Bone marrow (tissue), 2 donors: ENCODE data around the gene TMEM258.

Experiments
- DNase-seq, 2 donors: peaks; one replicate each; lab custom pipeline; 2025; lab: John Stamatoyannopoulos, UW

The TMEM258 gene

DNA sequence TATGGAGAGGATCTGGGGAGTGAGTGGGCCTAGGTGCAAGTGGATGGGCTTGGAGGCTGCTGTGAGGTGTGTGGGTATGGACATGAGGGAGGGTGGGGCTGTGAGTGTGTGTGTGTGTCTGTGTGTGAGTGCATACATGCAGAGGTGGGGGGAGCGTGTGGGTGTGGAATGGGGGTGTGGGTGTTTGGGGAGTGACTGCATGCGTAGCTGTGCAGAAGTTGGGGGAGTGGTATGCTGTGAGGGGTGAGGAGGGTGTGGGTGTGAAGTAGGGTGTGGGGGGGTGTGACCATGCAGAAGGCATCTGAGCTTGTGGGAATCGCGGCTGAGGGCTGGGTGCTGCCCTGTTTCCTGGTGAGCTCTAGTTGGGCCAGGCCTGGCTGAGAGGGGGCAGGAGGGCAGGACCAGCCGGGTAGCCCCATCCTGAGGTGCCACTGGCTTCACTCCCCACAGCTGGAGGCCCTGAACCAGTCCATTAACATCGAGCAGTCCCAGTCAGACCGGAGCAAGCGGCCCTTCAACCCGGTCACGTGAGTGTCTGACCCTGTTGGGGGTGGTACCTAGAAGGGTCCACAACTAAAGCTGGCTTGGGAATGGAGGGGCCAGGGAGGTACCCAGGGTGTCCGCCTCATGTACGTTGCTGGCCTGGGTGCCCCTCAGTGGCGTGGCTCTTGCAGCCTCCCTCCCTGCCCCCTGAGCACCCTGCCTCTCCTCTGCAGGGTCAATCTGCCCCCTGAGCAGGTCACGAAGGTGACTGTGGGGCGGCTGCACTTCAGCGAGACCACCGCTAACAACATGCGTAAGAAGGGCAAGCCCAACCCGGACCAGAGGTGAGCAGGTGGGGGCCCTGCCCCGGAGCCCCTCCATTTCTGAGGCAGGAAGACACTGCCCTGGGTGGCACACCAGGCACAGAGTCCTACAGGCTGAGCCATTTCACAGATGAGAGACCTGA lies 16.5 kb downstream of the TMEM258 start:
- no peak for DNase-seq

DNA sequence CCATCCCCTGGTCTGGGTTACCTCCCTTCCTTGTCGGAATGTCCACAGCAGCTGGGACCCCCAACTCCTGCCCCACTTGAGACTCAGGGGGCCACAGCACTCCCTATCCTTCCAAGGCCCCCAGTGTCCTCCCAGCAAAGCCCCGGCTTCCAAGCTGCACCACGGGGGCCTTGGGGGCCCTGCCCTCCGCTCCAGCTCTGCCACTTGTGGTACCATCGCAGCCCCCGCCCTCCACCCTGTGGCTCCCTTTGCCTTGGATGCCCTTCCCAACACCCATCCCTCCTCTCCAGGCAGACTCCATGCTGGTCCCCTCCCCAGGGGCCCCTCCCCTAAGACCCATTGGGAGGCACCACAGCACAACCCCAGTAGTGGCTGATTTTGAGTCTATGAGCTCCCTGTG lies 17.3 kb downstream of the TMEM258 start:
- no peak for DNase-seq

DNA sequence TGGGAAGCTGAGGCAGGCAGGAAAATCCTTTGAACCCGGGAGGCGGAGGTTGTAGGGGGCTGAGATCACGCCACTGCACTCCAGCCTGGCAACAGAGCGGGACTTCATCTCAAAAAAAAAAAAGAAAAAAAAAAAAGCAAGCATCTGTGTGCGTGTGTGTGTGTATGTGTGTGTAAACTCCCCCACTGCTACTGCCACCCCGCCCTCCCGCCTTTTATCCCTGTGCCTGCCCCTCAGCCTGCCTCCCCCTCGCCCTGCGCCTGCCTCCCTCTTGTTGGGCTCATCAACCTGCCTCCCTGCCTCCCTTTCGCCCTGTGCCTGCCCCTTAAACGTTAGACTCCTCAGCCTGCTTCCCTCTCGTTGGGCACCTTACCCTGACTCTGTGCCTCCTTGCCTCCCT lies 18.0 kb downstream of the TMEM258 start:
- no peak for DNase-seq

DNA sequence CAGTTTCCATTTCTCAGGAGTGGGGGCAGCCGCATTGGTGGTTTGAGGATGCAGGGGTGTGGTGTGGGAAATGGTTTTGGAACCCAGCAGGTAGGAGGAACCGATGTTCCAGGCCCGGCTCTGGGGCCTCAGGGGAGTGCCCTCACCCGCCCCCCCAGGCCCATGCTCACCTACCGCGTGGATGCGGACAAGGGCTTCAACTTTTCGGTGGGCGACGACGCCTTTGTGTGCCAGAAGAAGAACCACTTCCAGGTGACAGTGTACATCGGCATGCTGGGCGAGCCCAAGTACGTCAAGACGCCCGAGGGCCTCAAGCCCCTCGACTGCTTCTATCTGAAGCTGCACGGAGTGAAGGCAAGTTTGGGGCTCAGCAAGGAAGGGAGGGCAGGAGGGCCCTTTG lies 18.6 kb downstream of the TMEM258 start:
- DNase-seq, result no peak

DNA sequence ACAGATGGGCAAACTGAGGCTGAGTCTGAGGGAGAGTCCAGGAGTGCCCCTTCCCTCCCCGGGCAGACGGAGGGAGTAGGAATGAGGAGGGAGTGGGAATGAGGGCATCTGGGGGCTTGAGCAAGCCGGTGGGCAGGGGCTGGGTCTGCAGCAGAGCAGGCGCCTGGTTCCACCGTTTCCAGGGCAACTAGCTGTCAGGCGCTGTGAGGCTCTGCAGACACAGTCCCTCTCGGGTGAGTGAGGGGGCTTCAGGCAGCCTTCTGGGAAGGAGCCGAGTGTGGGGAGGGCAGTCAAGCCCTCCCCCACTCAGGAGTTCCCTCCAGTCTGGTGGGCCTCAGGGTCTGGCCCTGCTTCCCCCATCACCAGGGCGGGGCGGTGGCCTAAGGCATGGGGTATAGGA lies 19.0 kb downstream of the TMEM258 start:
- DNase-seq, result no peak

DNA sequence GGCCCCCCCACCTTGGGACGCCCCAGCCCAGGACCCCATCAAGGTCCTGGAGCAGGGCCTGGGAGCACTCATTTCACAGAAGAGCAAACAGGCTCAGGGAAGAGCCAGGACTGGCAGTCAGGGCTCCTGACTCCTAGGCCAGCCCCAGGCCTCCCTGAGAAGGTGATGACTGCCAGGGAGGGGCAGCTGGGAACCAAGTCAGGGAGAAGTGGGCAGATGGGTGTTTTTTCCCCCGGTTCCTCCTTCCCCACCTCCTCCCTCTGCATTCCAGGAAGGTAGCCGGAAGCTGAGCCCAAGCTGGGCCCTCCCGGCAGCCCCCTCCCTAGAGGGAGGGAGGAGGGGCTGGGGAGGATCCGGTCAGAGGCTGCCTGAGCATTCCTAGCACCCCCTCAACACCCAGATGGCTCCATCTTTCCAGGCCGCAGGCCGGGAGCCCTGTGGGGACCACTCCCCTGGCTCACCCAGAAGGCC lies 20.4 kb downstream of the TMEM258 start:
- no peak for DNase-seq

DNA sequence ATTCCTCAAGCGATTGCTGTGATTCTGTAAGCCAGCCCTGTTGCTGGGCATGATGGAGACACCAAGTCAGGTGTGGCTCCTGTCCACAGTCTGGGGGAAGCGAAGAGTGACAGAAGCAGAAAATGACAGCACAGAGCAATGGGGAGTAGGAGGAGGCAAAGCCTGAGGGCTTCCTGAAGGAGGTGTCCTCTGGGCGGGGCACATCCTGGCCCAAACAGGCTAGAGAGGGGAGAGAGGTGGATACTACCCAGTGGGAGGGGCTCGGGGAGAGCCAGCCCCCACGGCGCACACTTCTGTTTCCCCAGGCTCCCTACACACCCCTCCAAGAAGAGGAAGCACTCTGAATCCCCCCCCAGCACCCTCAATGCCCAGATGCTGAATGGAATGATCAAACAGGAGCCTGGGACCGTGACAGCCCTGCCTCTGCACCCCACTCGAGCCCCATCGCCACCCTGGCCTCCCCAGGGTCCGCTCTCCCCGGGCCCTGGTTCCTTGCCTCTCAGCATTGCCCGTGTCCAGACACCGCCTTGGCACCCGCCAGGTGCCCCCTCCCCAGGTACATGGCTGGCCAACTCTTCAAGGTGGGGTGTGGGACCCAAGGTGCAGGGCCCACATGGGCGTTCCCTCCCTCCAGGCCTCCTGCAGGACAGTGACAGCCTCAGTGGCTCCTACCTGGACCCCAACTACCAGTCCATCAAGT lies 21.1 kb downstream of the TMEM258 start:
- DNase-seq, result no peak

DNA sequence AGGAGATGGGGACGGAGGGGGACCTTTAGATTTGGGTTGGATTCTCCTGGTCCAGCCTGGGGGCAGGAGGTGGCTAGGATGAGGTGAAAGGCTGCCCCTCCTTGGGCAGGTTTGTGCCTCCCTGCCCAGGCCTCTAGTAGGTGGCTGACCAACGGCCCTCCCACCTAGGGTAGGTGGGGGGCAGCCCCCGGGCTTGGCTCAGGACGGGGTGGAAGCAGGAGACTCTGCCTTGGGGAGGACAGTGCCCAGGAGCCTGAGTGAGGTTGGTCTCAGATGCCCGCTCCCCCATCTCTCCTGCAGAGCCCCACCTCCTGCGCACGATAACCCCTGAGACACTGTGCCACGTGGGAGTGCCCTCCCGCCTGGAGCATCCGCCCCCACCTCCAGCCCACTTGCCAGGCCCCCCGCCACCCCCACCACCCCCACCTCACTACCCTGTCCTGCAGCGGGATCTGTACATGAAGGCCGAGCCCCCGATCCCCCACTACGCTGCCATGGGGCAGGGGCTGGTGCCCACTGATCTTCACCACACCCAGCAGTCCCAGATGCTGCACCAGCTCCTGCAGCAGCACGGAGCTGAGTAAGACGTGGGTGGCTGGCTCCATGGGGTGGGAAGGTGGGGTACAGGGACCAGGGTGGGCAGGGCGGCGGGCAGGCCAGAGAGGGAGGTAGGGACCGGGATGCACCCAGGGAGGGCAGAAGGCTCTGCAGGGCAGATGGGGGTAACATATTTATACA lies 22.3 kb downstream of the TMEM258 start:
- no peak for DNase-seq

DNA sequence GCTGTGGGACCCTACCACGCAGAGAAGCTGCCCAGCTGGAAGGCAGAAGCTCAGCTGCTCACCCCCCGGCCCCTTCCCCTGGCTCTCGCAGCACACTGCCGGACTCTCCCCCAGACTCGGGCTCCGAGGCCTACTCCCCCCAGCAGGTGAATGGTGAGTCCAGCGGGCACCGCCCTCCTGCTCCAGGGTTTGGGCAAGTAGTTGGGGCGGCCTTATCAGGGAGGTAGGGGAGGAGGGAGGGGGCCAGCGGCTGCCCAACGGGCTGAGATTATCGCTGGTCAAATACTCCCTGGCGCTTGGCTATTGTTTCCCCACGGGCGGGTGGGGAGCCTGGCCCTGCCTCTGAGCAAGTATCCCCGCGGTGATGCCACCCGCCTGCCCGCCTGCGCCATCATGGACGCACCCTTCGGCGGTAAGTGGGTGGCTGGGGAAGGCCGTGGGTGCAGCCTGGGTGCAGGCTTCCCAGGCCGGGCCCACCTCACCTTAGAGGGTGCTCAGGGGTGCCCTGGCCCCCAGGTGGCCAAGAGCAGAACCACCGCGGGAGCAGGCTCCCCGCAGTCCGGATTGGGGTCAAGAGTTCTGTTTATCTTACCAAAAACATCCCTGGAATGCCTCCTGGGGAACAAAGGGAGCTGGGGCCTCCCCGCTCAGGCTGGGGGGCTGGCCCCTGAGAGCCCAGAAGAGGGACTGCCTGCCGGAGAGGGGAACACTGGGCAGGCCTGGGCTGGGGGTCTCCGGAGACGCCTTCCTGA lies 23.1 kb downstream of the TMEM258 start:
- DNase-seq, result no peak

DNA sequence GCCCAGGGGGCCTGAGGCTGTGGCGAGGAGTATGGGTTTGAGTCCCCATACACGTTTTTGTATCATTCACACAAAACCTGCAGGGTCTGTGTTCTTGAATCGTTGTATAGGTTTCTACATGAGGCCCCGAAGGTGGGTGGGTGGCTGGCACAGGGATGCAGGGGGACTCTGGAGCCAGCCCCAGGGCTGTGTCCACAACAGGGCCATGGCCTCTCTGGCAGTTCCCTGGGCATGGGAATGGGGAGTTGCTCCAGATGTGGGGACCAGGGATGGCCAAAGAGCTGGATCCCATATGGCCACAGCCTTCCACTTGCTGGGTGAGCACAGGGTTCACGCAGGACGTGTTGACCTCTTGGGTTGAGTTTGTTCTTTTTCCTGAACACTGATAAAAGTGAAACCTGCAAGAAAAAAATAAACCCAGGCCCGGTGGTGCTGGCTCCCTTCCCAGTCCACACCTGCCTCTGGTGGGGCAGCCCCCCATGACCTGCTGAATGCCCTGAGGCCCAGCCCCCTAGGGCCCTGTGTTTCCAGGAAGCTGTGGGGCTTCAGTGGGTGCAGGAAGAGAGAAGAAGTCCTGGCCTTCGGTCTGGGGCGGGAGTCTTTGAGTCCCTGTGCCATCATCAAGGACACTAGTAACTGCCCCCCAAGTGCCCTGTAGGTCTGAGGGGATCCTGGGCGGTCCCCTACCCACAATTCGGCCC lies 23.9 kb downstream of the TMEM258 start:
- no peak for DNase-seq

DNA sequence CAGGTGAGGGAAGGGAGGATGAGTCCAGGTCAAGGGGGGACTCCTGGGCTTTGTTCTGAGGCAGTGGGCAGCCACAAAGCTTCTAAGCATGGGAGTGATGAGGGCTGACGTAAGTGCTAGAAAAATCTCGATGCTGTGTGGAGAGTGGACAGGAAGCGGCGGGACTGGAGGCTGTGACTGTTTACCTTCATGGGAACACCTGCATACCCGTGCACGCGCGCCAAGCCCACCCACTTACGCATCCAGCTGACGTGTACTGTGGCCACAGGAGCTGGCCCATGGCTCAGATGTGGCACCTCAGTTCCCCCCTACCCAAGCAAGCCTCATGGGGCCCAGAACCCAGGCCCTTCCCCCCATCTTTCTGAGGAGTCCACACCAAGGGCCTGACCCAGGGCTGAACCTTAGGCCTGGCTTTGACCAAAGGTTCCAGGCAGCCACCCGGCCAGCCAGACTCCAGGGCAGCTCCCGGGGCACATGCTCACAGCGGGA lies 26.0 kb downstream of the TMEM258 start:
- DNase-seq, result no peak

DNA sequence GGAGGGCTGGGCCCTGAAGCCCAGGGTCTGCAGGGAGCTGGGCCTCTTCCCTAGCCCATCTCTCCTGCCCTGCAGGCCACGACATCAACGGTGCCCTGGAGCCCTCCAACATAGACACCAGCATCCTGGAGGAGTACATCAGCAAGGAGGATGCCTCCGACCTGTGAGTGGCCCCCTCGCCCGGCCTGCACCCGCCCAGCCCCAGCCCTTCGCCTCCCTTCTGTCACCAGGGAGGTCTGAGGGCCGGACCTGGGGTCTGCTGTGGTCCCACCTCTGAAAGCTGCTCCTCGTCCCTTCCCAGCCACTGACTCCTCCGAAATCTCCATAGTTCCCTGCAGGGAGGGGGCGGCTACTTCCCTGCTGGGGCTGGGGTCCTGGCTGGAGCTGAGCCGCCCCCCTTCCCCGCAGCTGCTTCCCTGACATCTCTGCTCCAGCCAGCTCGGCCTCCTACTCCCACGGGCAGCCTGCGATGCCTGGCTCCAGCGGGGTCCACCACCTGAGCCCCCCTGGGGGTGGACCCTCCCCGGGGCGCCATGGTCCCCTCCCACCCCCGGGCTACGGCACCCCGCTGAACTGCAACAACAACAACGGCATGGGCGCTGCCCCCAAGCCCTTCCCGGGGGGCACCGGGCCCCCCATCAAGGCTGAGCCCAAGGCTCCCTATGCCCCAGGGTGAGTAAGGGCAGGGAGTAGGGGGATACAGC lies 26.7 kb downstream of the TMEM258 start:
- DNase-seq, result no peak

DNA sequence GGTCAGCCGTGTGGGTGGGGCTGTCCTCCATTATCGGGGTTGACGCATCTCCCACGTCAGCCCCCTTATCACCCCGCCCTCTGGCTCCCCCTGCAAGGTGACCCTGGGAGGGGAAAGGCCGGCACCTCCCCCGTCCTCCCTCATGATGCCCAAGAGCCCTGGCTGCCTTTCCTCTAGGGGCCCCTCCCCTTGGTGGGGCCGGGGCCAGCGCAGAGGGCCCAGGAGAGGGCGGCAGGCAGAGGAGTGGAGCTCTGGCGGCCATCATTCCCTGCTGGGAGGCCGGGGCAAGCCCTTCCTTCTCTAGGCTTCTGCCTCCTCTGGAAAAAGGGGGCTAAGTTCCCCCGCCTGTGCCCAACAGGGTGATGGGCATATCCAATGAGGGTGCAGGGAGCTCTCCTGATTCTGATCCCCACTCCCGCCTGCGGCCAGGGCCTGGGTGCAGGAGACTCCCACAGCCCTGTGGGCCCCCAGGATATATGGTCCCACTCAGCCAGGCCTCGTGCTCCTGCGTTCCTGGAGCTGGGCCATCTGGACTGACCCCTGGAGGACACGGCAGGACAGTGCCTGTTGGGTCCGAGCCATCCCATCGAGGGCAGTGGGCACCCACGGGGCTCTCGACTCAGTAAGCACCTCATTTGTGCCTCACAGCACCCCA lies 27.7 kb downstream of the TMEM258 start:
- no peak for DNase-seq

DNA sequence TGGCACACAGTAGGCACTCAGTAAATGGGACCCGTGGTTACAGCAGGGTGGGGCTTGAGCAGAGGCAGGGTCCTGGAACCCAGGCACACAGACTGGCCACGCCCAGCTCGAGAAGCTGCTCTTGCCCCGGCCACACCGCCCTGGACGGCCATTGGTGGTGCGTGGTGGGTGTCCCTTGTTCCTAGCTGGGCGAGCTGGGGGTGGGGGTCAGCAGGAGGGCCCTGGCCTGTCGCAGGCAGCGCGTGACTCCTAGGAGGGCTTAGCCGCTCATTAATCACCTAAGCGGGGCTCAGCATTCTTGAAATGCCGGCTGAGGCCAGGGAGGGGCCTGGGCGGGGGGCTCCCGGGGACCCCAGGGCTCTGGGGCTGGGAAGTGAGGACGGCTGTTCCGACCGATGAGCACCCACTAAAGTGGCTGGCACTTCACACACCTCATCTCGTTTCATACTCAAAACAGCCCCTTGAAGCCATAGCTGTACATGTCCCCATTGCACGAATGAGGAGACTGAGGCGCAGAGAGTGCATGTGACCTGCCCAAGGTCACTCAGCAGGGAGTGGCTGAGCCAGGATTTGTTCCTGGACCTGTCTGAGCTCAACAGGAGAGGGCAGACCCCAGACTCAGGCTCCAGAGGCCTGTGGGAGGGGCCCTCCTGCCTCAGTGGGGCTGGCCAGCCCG lies 28.3 kb downstream of the TMEM258 start:
- no peak for DNase-seq

DNA sequence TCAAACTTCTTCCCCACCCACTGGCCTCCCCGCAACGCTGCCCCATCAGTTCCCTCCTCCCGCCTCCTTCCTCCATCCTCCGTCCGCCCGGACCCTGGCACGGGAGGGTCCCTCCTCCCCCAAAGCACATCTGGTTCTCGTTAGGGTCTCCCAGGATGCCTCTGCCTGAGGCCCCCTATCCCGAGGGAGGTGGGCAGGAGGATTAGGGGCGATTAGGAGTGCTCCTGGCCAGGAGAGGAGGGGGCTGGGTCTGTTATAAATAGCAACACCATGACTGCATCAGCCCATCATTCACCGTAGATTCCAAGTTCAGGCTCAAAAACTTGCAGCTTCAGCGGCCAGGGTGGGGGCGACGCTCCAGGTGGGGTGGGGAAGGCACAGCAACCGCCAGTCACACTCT lies 29.6 kb downstream of the TMEM258 start:
- DNase-seq, result no peak

DNA sequence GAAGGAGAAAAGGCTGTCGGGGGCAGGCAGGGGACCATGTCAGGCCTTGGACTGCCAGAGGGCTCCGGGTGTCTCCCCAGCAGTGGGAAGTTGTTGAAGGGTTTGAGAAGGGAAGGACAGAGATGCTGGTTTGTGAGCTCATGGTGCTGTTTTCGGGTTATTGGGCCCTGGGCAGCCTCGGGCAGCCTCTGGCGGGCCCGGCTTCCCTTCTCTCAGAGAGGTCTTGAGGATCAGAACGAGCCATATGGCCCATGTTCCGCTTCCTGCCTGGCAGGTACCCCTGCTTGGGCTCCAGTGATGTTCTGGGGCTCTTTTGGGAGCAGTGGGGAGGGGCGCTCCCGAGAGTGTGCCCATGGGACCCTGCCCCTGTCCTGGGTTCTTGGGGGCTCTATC lies 30.2 kb downstream of the TMEM258 start:
- DNase-seq, result no peak

DNA sequence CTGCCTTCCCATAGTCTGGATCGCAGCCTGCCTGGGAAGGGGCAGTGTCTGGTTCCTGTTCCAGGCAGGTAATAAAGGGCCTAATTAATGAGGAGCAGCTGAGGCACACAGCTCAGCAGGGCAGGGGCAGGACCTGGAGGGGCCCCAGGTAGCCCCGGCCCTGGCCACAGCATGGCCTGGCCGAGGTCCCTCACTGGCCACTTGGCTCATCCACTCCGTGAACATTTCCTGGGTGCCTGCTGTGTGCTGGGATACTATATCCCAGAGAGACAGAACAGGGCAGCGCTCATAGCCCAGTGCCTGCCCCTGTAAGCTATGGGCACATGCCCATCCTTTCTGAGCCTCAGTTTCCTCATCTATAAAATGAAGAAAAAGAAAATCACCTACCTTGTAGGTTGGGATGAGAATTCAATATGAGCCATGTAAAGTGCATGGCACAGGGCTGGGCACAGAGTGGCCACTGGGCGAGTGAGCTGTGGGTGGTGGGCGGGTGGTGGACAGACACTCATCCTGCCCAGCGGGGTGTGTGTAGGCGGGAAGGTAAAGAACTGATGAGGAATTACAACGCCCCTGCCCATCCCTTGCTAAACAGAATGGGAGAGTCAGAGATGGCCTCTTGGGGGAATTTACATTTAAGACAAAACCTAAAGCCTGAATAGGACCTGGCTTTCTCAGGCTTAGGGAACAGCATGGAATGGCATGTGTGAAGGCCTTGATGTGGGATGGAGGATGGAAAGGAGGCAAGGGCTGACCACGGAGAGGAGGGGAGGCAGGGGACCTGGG lies 30.8 kb downstream of the TMEM258 start:
- no peak for DNase-seq

DNA sequence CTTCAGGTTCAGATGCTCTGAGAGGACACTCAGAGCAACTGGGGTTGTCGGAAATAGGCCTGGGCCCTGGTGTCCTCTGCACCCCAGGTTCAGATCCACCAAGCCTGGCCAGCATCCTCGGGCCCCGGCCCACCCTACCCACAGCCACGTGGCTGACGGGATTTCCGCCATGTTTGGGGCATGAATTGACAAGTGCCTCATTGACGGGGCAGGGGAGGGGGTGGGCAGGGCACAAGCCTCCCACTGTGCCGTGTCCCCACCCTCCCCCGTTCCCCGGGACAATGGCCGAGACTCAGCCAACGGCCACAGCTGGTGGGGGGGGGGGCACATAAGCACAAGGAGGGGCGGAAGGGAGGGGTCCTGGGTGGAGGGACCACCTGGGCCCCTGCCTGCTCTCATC lies 31.5 kb downstream of the TMEM258 start:
- no peak for DNase-seq
